ENCODE measurements around the gene TNFAIP3.

Gene TNFAIP3

DNA sequence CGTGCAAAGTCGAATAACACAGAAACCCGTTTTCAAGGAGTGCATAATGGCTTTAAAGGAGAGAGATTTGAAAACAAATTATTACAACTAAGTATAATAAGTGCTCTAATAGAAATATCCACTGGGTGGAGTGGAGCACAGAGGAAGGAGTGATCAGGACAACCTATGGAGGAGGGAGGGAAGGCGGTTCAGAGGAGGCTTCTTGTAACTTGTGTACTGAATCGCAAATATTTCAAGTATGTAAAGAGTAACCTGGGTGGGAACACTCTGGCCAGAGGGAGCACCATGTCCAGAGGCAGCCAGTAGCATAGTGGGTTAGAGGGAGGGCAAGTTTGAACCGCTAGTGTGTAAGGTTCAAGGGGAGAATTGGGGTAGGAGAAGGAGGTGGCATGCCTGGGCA is 21.6 kb upstream of the TNFAIP3 start:
- DNase-seq = no peak

- no peak for DNase-seq
Observed at GRCh38 chr6:137846274-137846673, 20.8 kb upstream of the TNFAIP3 start.

GRCh38 chr6:137846772-137847313 is 20.2 kb upstream of the TNFAIP3 start:
- no peak for DNase-seq

DNA sequence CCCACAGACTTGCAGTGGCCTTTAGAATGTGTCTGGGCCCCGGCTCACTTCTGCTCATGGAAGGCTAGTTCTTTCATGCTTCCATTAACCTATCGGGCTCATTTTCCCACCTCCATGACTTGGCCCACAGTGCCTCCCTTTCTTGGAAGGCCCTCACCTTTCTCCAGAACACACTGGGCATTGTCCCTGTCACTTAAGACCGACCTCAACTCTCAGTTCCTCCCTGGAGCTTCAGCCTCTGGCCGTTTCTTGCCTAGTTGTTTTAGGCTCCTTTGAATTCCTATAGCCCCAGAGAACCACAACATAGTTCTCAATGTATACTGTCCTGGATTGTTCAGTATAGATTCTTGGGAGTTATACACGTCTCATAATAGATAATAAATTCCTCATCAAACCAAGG is 19.3 kb upstream of the TNFAIP3 start:
- DNase-seq = no peak

GRCh38 chr6:137848672-137849071 is 18.4 kb upstream of the TNFAIP3 start:
- DNase-seq = no peak

GRCh38 chr6:137849181-137849980 is 17.7 kb upstream of the TNFAIP3 start:
- no peak for DNase-seq

DNA sequence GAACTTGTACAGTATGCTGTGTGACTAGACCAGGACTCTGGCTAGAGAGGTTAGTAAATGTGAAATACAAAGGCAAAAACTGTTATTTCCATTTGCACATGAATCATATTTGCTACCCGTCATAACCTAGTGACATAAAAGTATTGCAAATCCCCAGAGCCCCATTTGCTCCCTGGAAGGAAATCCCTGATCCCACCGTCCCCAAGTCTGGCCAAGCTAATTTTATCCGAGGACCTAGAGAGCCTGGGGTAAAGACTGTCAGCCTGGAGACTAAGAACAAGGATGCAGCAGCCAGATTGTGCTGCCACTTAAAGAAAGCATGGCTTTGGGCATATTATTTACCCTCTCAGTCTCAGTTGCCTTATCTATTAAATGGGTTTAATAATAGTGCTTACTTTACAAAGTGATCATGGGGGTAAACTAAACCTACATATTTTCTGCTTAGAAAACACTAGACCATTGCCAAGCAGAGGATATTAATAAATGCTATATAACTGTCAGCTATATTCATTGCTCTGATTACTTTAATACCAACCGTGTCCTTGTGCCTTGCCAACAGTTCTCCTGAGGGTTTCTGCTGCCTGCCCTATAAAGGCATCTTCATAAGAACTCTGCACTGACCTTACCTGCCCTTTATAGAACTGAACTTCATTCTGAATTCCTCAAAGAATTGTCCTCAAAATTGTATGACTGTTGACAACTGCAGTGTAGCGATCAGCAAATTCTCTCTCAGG is 16.9 kb upstream of the TNFAIP3 start:
- no peak for DNase-seq

- DNase-seq = no peak
Observed at GRCh38 chr6:137850816-137851602, 16.1 kb upstream of the TNFAIP3 start.

DNA sequence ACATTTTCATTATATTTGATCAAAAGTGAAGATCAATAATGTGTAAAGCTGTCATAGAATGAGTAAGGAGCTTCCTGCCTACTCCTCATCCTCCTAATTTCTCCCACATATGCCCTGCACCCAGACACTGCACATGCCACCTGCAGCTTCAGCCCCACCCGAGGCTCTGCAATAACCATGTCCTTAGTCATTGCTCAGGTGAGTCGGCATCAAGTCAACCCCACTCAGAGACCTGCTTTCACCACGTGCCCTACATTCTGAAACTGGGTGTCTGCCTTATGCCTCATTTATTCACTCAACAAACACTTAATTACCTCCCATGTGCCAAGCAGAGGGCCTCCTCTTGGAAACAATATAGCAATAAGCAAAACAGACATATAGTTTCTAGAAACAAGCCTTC is 15.4 kb upstream of the TNFAIP3 start:
- DNase-seq = no peak

- DNase-seq = no peak
Observed at GRCh38 chr6:137852346-137852745, 14.7 kb upstream of the TNFAIP3 start.

GRCh38 chr6:137852811-137853210 is 14.2 kb upstream of the TNFAIP3 start:
- no peak for DNase-seq

- no peak for DNase-seq
Observed at GRCh38 chr6:137853569-137854213, 13.4 kb upstream of the TNFAIP3 start.

- DNase-seq = no peak
Observed at GRCh38 chr6:137856138-137856898, 10.7 kb upstream of the TNFAIP3 start.

- no peak for DNase-seq
Observed at GRCh38 chr6:137859025-137859424, 8.0 kb upstream of the TNFAIP3 start.

DNA sequence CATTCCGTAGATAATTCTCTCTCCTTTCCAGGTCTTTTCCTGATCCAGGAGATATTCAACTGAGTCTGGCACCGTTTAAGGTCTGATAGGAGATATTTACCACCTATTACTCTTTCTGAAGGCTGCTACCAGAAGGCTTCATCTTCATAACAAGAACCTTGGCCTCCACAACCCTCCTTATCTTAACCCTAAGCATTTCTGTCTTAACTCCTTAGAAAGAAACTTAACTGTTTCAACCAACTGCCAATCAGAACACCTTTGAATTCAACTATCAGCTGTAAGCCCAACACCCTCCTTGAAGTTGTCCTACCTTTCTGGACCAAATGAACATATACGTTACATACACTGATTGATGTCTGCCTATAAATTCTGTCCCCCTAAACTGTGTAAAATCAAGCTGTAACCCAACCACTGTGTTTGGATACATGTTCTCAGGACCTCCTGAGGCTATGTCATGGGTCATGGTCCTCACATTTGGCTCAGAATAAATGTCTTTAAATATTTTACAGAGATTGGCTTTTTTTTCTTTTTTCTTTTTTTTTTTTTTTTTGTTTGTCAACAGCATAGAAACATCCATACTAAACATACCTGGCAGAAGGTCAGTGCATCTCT is 6.6 kb upstream of the TNFAIP3 start:
- DNase-seq = no peak

DNA sequence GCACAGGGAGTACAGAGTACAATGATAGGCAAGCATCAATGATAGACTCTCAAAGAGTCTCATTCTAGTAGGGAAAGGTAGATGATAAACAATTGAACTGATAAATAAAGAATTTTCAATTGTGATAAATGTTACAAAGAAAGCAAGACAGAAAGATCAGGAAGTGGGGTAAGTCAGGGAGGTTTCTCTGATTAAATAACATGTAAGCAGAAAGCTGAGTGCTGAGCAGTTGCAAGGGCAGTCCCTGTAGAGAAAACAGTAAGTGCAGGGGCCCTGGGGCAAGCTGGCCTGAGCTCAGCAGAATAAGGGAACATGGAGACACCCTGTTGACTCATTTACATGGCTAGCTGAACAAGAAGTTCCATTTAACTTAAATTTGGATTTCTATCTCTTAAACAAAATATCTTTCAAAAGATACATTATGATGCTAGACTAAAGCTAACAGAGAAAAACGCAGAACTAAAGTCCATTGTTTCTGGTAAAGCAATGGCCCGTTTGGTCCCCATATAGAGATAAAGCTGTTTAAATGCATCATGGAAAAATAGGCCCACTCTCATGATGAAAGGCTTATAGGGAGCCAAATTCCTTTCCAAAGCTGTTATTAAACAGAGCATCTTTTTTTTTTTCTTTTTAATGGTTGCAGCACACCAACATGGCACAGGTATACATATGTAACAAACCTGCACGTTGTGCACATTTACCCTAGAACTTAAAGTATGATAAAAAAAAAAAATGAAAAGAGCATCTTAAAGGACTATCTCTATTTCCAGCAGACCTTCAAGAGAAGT is 5.3 kb upstream of the TNFAIP3 start:
- no peak for DNase-seq

GRCh38 chr6:137862419-137863090 is 4.5 kb upstream of the TNFAIP3 start:
- DNase-seq = no peak

DNA sequence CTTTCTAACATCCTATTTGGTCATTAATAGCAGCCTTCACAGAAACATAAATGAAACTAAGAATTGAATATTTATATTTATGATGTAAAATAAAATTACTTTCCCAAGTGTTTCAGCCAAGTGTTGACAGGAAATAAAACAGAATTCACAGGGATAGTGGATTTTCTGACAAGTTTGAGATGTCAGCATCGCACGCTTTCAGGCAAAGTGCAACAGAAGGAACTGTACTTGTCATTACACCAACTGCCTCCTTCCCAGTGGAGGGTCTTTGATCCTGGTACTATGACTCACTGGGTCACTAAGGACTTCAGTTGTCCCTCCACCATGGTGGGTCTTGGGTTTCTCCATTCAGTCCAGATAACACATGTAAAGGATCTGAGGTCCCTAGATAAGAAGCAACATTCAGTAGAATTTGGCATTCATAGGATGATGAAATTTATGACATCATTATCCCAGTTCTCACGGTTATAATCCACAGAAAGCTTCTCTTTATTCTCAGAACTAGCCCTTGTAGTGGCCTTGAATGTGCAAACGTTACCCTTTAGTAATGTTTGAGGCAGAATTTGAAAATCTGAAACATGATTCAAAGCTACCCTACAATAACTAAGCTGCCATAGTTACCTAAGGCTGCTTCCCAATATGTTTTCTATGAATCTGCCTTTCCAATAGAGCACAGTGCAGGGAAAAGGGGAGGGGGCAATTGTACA is 3.8 kb upstream of the TNFAIP3 start:
- no peak for DNase-seq

DNA sequence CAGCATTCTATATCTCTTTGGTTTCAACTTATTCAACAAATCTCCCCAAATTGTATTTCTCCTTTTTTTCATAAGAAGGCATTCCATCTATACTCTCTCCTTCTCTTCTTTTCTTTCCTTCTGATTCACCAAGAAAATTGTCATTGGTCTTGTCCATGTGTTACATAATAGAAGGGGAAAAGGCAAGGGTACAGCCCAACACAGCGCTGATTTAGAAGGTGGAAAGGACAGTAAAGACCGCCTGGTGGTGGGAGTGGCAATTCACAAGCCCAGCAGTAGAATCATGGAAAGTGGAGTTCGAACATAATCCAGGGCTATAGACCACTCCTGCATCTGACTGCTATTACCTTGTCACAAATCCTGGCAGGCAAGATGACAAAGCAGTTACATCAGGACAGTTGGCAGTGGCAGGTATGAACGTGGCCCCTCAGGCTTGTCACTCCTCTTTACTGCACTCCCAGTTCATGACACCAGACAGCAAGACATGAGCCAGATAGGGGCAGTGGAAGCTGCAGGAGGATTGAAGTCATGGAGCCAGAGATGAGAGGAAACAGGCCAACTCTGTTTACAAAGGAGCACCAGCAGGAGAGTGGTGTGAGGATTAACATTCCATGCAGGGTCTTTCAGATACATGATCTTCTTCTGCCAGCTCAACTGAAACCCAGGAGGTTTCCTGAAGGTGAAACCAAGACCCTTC is 2.1 kb upstream of the TNFAIP3 start:
- no peak for DNase-seq

Data from activated CD8-positive, alpha-beta memory T cell treated with anti-CD3 and anti-CD28 coated beads for 24 hours (primary cell).